ENCODE measurements around the gene RPS17. TPM values are rescaled to one million over a fixed set of nuclear protein-coding genes. Genes with fewer than 3 reads are reported as not detected.
"Not testable (repeated sequence)": the region's sequence is repeated elsewhere in the genome, so short reads cannot be mapped to it uniquely, and the experiment has no call there.

Gene RPS17
- total RNA-seq, 2 experiments from 2014 or later, result 2,631 to 2,669 TPM

GRCh38 chr15:82536409-82537350, 3.6 kb downstream of the RPS17 start:
- DNase-seq, result no peak
- peaks cover 29% of the 10 kb centered on the region for H3K4me1 Mint-ChIP-seq
- no peaks in the 10 kb centered on the region for H3K27me3 Mint-ChIP-seq
- H3K4me3 Mint-ChIP-seq, result peak overlapping the region; percentile 98
- H3K36me3 Mint-ChIP-seq, result peaks cover 68% of the 10 kb centered on the region
- H3K27ac Mint-ChIP-seq, result peak overlapping the region; percentile 95
- H3K9me3 Mint-ChIP-seq, result no peaks in the 10 kb centered on the region

- Mint-ChIP-seq H3K36me3 (peaks cover 64% of the 10 kb centered on the region), H3K27ac (peak overlapping the region; percentile 95), H3K27me3 (no peaks in the 10 kb centered on the region), H3K4me3 (no peak overlapping the region), H3K9me3 (no peaks in the 10 kb centered on the region), H3K4me1 (peaks cover 27% of the 10 kb centered on the region)
- no peak for DNase-seq
Observed at GRCh38 chr15:82535566-82536408, 4.5 kb downstream of the RPS17 start.

- H3K4me3 Mint-ChIP-seq, H3K27ac Mint-ChIP-seq, H3K27me3 Mint-ChIP-seq, DNase-seq, H3K9me3 Mint-ChIP-seq: not testable (repeated sequence)
- Mint-ChIP-seq H3K4me1 (peaks cover 30% of the 10 kb centered on the region), H3K36me3 (peaks cover 59% of the 10 kb centered on the region)
Observed at GRCh38 chr15:82535151-82535550, 5.1 kb downstream of the RPS17 start.

GRCh38 chr15:82534457-82534861, 5.8 kb downstream of the RPS17 start:
- Mint-ChIP-seq H3K36me3 (peaks cover 53% of the 10 kb centered on the region), H3K4me1 (peaks cover 30% of the 10 kb centered on the region), H3K27ac (peak overlapping the region; percentile 71)
- not testable (repeated sequence) for H3K27me3 Mint-ChIP-seq, H3K9me3 Mint-ChIP-seq, H3K4me3 Mint-ChIP-seq, DNase-seq

DNA sequence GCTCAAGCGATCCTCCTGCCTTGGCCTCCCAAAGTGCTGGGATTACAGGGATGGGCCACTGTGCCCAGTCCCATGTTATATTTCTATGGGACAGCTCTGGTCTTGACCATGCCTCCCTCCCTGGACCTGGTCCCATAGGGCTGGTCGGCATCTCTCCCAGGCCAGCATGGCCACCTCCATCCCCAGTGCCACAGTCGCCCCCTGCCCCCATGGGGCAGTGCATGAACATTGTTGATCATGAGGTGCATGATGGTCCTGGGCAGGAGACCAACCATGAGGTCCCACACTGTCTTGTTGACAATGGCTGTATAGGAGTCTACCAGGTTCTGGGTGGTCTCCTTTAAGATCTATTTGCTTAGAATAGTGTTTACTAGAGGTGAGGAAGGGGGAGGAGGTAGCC, 6.5 kb downstream of the RPS17 start:
- H3K27ac Mint-ChIP-seq, result peak overlapping the region; percentile 71
- DNase-seq, result no peak
- H3K27me3 Mint-ChIP-seq, result no peaks in the 10 kb centered on the region
- H3K36me3 Mint-ChIP-seq, result peaks cover 46% of the 10 kb centered on the region
- no peaks in the 10 kb centered on the region for H3K9me3 Mint-ChIP-seq
- H3K4me1 Mint-ChIP-seq, result peaks cover 26% of the 10 kb centered on the region
- H3K4me3 Mint-ChIP-seq, result peak overlapping the region; percentile 30

- peaks cover 21% of the 10 kb centered on the region for H3K4me1 Mint-ChIP-seq
- H3K4me3 Mint-ChIP-seq, result no peak overlapping the region
- no peaks in the 10 kb centered on the region for H3K27me3 Mint-ChIP-seq
- H3K27ac Mint-ChIP-seq, result no peak overlapping the region
- H3K36me3 Mint-ChIP-seq, result peaks cover 39% of the 10 kb centered on the region
- no peaks in the 10 kb centered on the region for H3K9me3 Mint-ChIP-seq
- DNase-seq, result no peak
Observed at GRCh38 chr15:82532991-82533481, 7.2 kb downstream of the RPS17 start.

GRCh38 chr15:82532383-82532990, 7.8 kb downstream of the RPS17 start:
- Mint-ChIP-seq H3K9me3 (no peaks in the 10 kb centered on the region), H3K36me3 (peaks cover 33% of the 10 kb centered on the region), H3K4me3 (no peak overlapping the region), H3K27ac (no peak overlapping the region), H3K4me1 (peaks cover 16% of the 10 kb centered on the region), H3K27me3 (no peaks in the 10 kb centered on the region)
- no peak for DNase-seq

- no peaks in the 10 kb centered on the region for H3K9me3 Mint-ChIP-seq
- peaks cover 26% of the 10 kb centered on the region for H3K36me3 Mint-ChIP-seq
- H3K27me3 Mint-ChIP-seq, result no peaks in the 10 kb centered on the region
- H3K4me1 Mint-ChIP-seq, result peaks cover 11% of the 10 kb centered on the region
- no peak overlapping the region for H3K27ac Mint-ChIP-seq
- DNase-seq, result no peak
- H3K4me3 Mint-ChIP-seq, result no peak overlapping the region
Observed at GRCh38 chr15:82531496-82532382, 8.5 kb downstream of the RPS17 start.

DNA sequence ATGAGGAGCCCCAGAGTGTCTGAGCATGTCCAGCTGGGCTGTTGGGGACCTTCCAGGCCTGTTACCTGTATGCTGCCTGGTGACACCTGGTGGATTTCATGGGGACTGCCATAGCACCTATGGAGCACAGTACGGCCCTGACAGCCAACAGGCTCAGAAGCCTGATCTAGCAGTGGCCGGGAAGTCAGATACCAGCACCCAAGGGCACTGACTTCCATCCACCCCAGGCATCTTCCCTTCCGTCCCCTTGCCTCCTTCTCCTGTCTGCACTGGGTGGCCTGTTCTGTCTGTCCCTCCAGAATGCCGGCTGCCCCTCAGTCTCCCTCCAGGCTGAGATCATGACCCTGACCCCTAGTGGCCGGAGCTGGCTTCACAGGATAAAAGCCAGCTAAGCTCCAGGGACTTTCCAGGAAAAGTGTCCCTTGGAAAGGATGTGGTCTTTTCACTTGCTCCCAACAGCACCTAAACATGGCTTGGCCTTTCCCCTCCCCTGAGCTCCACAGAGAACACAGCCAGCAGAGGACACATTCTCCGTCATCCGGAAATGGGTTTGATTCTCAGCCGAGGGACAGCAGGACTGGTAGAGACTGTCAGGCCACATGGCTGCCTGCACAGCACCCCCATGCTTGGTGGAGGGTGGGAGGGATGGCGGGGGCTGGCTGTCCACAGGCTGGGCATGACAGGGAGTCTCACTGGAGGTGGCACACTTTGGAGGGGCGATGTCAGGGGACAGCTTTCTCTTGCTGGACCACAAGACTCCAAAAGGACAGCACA, 9.5 kb downstream of the RPS17 start:
- Mint-ChIP-seq H3K27me3 (no peaks in the 10 kb centered on the region), H3K27ac (peak overlapping the region; percentile 24), H3K36me3 (peaks cover 17% of the 10 kb centered on the region), H3K4me1 (peaks cover 5% of the 10 kb centered on the region), H3K4me3 (peak overlapping the region; percentile 47), H3K9me3 (no peaks in the 10 kb centered on the region)
- DNase-seq, result peak; percentile 71

- Mint-ChIP-seq H3K9me3 (no peaks in the 10 kb centered on the region), H3K36me3 (peaks cover 11% of the 10 kb centered on the region), H3K4me1 (peaks cover 5% of the 10 kb centered on the region), H3K27me3 (no peaks in the 10 kb centered on the region), H3K27ac (no peak overlapping the region), H3K4me3 (no peak overlapping the region)
- no peak for DNase-seq
Observed at GRCh38 chr15:82530006-82530405, 10.3 kb downstream of the RPS17 start.

GRCh38 chr15:82513587-82513986, 26.7 kb downstream of the RPS17 start:
- not testable (repeated sequence) for DNase-seq, H3K4me1 Mint-ChIP-seq, H3K27ac Mint-ChIP-seq, H3K27me3 Mint-ChIP-seq, H3K4me3 Mint-ChIP-seq, H3K9me3 Mint-ChIP-seq, H3K36me3 Mint-ChIP-seq

- H3K27me3 Mint-ChIP-seq, H3K36me3 Mint-ChIP-seq, H3K4me1 Mint-ChIP-seq, H3K27ac Mint-ChIP-seq, H3K4me3 Mint-ChIP-seq, DNase-seq, H3K9me3 Mint-ChIP-seq: not testable (repeated sequence)
Observed at GRCh38 chr15:82507693-82508092, 32.6 kb downstream of the RPS17 start.

- H3K27ac Mint-ChIP-seq, H3K9me3 Mint-ChIP-seq, H3K27me3 Mint-ChIP-seq, H3K4me3 Mint-ChIP-seq, H3K4me1 Mint-ChIP-seq, H3K36me3 Mint-ChIP-seq, DNase-seq: not testable (repeated sequence)
Observed at GRCh38 chr15:82507087-82507486, 33.2 kb downstream of the RPS17 start.

All from activated naive CD8-positive, alpha-beta T cell treated with anti-CD3 and anti-CD28 coated beads for 36 hours (primary cell).